PC-9 (cell line): ENCODE data around the gene LRCH3. TPM values are rescaled to one million over a fixed set of nuclear protein-coding genes. Genes with fewer than 3 reads are reported as not detected.

Experiments
- BruUV-seq: library from RNA; stranded (reverse); fragments of 400-500 nt; replicated peaks from 2 replicates; lab custom pipeline; 2021; lab: Mats Ljungman, UMichigan
- CTCF ChIA-PET: fragments of 300-600 bp; sonication (Branson Sonifier 250); formaldehyde crosslinking; loops from one replicate; lab custom pipeline; 2022; ENCODE audit warnings: antibody characterized with exemption; lab: Charles Lee
- POLR2A ChIA-PET: fragments of 300-600 bp; sonication (Branson Sonifier 250); formaldehyde crosslinking; loops from one replicate; lab custom pipeline; 2022; ENCODE audit warnings: antibody characterized with exemption; ENCODE audit not compliant: unreplicated experiment; lab: Charles Lee
- DNase-seq, 2 experiments: peaks; one replicate each; pipeline versions ENCODE4 v3.0.0 to v3.0.0-alpha.2; 2015 to 2022; ENCODE audit warnings: mixed read lengths in 1 of 2
- H2AFZ ChIP-seq: fragments of 200-600 bp; sonication (generic); 2 replicates; pipeline ENCODE4 v1.8.1; 2017; ENCODE audit warnings: antibody characterized with exemption
- H3F3A ChIP-seq: fragments of 200-600 bp; sonication (generic); 2 replicates; pipeline ENCODE4 v1.8.1; 2017; ENCODE audit warnings: antibody characterized with exemption, mild to moderate bottlenecking, low read depth; ENCODE audit not compliant: insufficient read depth
- H3K27ac ChIP-seq: fragments of 200-600 bp; sonication (generic); 2 replicates; pipeline ENCODE4 v1.6.1; 2016; ENCODE audit warnings: mixed run types
- H3K27me3 ChIP-seq: fragments of 200-600 bp; sonication (generic); 2 replicates; pipeline ENCODE4 v1.6.1; 2016; ENCODE audit warnings: low read depth, mixed run types; ENCODE audit not compliant: insufficient read depth
- H3K36me3 ChIP-seq: fragments of 200-600 bp; sonication (generic); 2 replicates; pipeline ENCODE4 v1.6.1; 2016; ENCODE audit warnings: low read depth, mixed run types
- H3K4me1 ChIP-seq: fragments of 200-600 bp; sonication (generic); replicated peaks from 2 replicates; pipeline ENCODE4 v1.6.1; 2016; ENCODE audit warnings: mixed run types; ENCODE audit not compliant: insufficient read depth
- H3K4me2 ChIP-seq: fragments of 200-600 bp; sonication (generic); 2 replicates; pipeline ENCODE4 v1.6.1; 2017; ENCODE audit warnings: mixed run types
- H3K4me3 ChIP-seq: fragments of 200-600 bp; sonication (generic); 2 replicates; pipeline ENCODE4 v1.6.1; 2016; ENCODE audit warnings: mixed run types
- H3K79me2 ChIP-seq: fragments of 200-600 bp; sonication (generic); 2 replicates; pipeline ENCODE4 v1.6.1; 2017; ENCODE audit warnings: low read depth, mixed run types
- H3K9me2 ChIP-seq: fragments of 200-600 bp; sonication (generic); 2 replicates; pipeline ENCODE4 v1.8.1; 2017; ENCODE audit warnings: mild to moderate bottlenecking; ENCODE audit not compliant: insufficient read depth
- H3K9me3 ChIP-seq: fragments of 200-600 bp; sonication (generic); 2 replicates; pipeline ENCODE4 v1.8.1; 2016; ENCODE audit warnings: low read depth; ENCODE audit not compliant: insufficient read depth
- H4K20me1 ChIP-seq: fragments of 200-600 bp; sonication (generic); 2 replicates; pipeline ENCODE4 v1.8.1; 2017; ENCODE audit not compliant: insufficient read depth
- CTCF ChIP-seq: fragments of 200-600 bp; sonication (generic); conservative IDR thresholded peaks from 2 replicates; pipeline ENCODE4 v1.6.1; 2017; ENCODE audit warnings: mixed run types, antibody characterized with exemption, mild to moderate bottlenecking, moderate library complexity
- EZH2 ChIP-seq: fragments of 200-600 bp; sonication (generic); IDR thresholded peaks from 2 replicates; pipeline ENCODE4 v1.8.0; 2017; ENCODE audit warnings: antibody characterized with exemption, low read depth
- intact Hi-C: fragments of 100-400 bp; cut with micrococcal nuclease; formaldehyde crosslinking; loops from one replicate; pipeline ENCODE4 v1.10.0; 2022; ENCODE audit not compliant: unreplicated experiment
- total RNA-seq: library from RNA; stranded (reverse); gene quantifications from 2 replicates; pipeline ENCODE4 v1.2.3, GENCODE V29; 2021

LRCH3 gene
- total RNA-seq, 1 experiment from 2014 or later, result 51.9 TPM

- H3K4me2 ChIP-seq, result no peak overlapping the region
- no peak overlapping the region for H2AFZ ChIP-seq
- no peaks in the 10 kb centered on the region for H3K9me2 ChIP-seq
- H3K4me3 ChIP-seq, result no peak overlapping the region
- no peaks in the 10 kb centered on the region for H3K9me3 ChIP-seq
- no peaks in the 10 kb centered on the region for H3K4me1 ChIP-seq
- no peaks in the 10 kb centered on the region for H3K36me3 ChIP-seq
- TF ChIP-seq EZH2 (no peak), CTCF (no peak)
- CTCF ChIA-PET, result no interaction called here
- H3K27ac ChIP-seq, result no peak overlapping the region
- no peaks in the 10 kb centered on the region for H4K20me1 ChIP-seq
- POLR2A ChIA-PET, result no interaction called here
- no TSS peak for BruUV-seq
- intact Hi-C loops, result no loop called here
- no peak for DNase-seq
- no peaks in the 10 kb centered on the region for H3K79me2 ChIP-seq
- H3F3A ChIP-seq, result peaks cover 7% of the 10 kb centered on the region; the same call in 1 of the 2 replicates
- no peaks in the 10 kb centered on the region for H3K27me3 ChIP-seq
Observed at GRCh38 chr3:197936819-197937384, 145.8 kb downstream of the LRCH3 start.

Other genes starting within 250 kb of the LRCH3 start
- gene BDH1, start 235.3 kb upstream of the LRCH3 start, total RNA-seq, result 51.7 and 55.1 TPM in 2 replicates
- 34.2 and 41.1 TPM in 2 replicates for gene RUBCN, start 54.4 kb upstream of the LRCH3 start, total RNA-seq
- 75.4 and 78.3 TPM in 2 replicates for gene FYTTD1, start 41.4 kb upstream of the LRCH3 start, total RNA-seq
- 1,816 and 1,880 TPM in 2 replicates for gene RPL35A, start 158.9 kb downstream of the LRCH3 start, total RNA-seq
- gene LMLN, start 169.0 kb downstream of the LRCH3 start, total RNA-seq, result 19.8 and 21.1 TPM in 2 replicates